Measurements from ENCODE around the gene SOX9. TPM values are rescaled to one million over a fixed set of nuclear protein-coding genes. Genes with fewer than 3 reads are reported as not detected.
"Not testable (repeated sequence)": the region's sequence is repeated elsewhere in the genome, so short reads cannot be mapped to it uniquely, and the experiment has no call there.

Gene SOX9
- total RNA-seq, 2 donors from 2014 or later, result 52.3 to 74.2 TPM

- Histone ChIP-seq H3K4me3 (peak overlapping the region; percentile 1), H3K27me3 (peaks cover 3% of the 10 kb centered on the region), H3K9me3 (no peaks in the 10 kb centered on the region), H3K27ac (no peak overlapping the region), H3K4me1 (no peaks in the 10 kb centered on the region), H3K36me3 (no peaks in the 10 kb centered on the region), H3K9ac (ENCODE audit: low read depth in 2 of 2, low read length in 2 of 2) (no peak overlapping the region)
- intact Hi-C loops (cut with DNase I), result loop anchor here (5.0 to 10.0 kb wide), 2 partner anchors 136 to 639 kb away; no protein-coding TSS in a partner anchor
- DNase-seq, result peak; percentile 60
- TF ChIP-seq, protein P1, sequence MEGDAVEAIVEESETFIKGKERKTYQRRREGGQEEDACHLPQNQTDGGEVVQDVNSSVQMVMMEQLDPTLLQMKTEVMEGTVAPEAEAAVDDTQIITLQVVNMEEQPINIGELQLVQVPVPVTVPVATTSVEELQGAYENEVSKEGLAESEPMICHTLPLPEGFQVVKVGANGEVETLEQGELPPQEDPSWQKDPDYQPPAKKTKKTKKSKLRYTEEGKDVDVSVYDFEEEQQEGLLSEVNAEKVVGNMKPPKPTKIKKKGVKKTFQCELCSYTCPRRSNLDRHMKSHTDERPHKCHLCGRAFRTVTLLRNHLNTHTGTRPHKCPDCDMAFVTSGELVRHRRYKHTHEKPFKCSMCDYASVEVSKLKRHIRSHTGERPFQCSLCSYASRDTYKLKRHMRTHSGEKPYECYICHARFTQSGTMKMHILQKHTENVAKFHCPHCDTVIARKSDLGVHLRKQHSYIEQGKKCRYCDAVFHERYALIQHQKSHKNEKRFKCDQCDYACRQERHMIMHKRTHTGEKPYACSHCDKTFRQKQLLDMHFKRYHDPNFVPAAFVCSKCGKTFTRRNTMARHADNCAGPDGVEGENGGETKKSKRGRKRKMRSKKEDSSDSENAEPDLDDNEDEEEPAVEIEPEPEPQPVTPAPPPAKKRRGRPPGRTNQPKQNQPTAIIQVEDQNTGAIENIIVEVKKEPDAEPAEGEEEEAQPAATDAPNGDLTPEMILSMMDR (IDR thresholded peaks at IDR 0.05), result no peak
Observed at GRCh38 chr17:72110942-72111318, 9.9 kb upstream of the SOX9 start.

GRCh38 chr17:72111336-72111923 lies 9.4 kb upstream of the SOX9 start:
- no peak overlapping the region for H3K9ac ChIP-seq (ENCODE audit: low read depth in 2 of 2, low read length in 2 of 2)
- no peaks in the 10 kb centered on the region for H3K36me3 ChIP-seq
- TF ChIP-seq, protein P1 (IDR thresholded peaks at IDR 0.05), result no peak
- H3K27me3 ChIP-seq, result peaks cover 4% of the 10 kb centered on the region
- H3K9me3 ChIP-seq, result no peaks in the 10 kb centered on the region
- peak; percentile 43 for DNase-seq
- no peak overlapping the region for H3K4me3 ChIP-seq
- no peak overlapping the region for H3K27ac ChIP-seq
- intact Hi-C loops (cut with DNase I), result loop anchor here (5.0 to 10.0 kb wide), 2 partner anchors 137 to 639 kb away; no protein-coding TSS in a partner anchor
- H3K4me1 ChIP-seq, result no peaks in the 10 kb centered on the region

DNA sequence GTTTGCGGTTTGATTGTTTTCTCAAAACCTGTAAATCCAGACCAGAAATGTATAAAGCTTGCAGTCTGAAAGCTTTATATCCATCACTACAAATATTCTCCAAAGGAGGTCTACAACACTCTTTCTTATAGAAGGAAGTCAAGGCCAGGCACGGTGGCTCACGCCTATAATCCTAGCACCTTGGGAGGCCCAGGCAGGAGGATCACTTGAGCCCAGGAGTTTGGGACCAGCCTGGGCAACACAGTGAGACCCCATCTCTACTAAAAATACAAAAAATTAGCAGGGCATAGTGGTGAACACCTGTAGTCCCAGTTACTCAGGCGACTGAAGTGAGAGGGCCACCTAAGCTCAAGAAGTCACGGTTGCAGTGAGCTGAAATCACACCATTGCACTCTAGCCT lies 8.9 kb upstream of the SOX9 start:
- not testable (repeated sequence) for H3K9ac ChIP-seq (ENCODE audit: low read depth in 2 of 2, low read length in 2 of 2); H3K4me3 ChIP-seq; H3K36me3 ChIP-seq; H3K27ac ChIP-seq; DNase-seq; H3K9me3 ChIP-seq; H3K27me3 ChIP-seq; H3K4me1 ChIP-seq
- intact Hi-C loops (cut with DNase I), result loop anchor here (5.0 to 10.0 kb wide), 2 partner anchors 137 to 640 kb away; no protein-coding TSS in a partner anchor

DNA sequence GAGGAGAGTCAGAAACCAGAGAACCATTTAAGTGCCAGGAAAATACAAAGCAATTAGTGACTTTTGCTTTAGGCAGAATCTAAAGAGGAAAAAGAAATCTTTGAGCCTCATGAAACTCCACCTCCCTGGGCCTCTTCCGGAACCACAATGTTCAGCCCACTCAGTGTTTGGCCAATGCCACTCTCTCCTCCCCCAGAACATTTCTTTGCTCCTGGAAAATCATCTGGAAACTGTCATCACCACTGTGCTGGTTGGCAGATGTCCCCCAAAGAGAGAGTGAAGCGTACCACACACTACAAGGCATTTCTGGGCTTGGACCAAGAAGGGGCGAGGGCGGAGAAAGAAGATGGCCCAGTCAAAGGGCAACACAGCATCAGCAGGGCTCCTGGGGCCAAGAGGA lies 7.1 kb upstream of the SOX9 start:
- intact Hi-C loops (cut with DNase I), result loop anchor here (5.0 to 10.0 kb wide), 2 partner anchors 139 to 641 kb away; no protein-coding TSS in a partner anchor

GRCh38 chr17:72115781-72116525 lies 4.9 kb upstream of the SOX9 start:
- H3K9me3 ChIP-seq, result no peaks in the 10 kb centered on the region
- H3K4me1 ChIP-seq, result no peaks in the 10 kb centered on the region
- intact Hi-C loops (cut with DNase I), result loop anchor here (10.0 kb wide), 1 partner anchor 141 kb away; no protein-coding TSS in a partner anchor
- H3K9ac ChIP-seq (ENCODE audit: low read depth in 2 of 2, low read length in 2 of 2), result no peak overlapping the region
- TF ChIP-seq, protein P1 (IDR thresholded peaks at IDR 0.05), result no peak
- no peak overlapping the region for H3K27ac ChIP-seq
- no peak for DNase-seq
- peaks cover 24% of the 10 kb centered on the region for H3K27me3 ChIP-seq
- H3K4me3 ChIP-seq, result no peak overlapping the region
- H3K36me3 ChIP-seq, result no peaks in the 10 kb centered on the region

More for the DNA sequence above, 7.1 kb upstream of the SOX9 start:
- no peaks in the 10 kb centered on the region for H3K36me3 ChIP-seq
- H3K9me3 ChIP-seq, result no peaks in the 10 kb centered on the region
- peaks cover 24% of the 10 kb centered on the region for H3K27me3 ChIP-seq
- DNase-seq, result no peak
- H3K9ac ChIP-seq (ENCODE audit: low read depth in 2 of 2, low read length in 2 of 2), result no peak overlapping the region
- no peak overlapping the region for H3K4me3 ChIP-seq
- TF ChIP-seq, protein P1 (IDR thresholded peaks at IDR 0.05), result no peak
- no peak overlapping the region for H3K27ac ChIP-seq
- no peaks in the 10 kb centered on the region for H3K4me1 ChIP-seq

Measured in colonic mucosa (tissue), 4 donors.